Chondrocyte (in vitro differentiated cells): ENCODE results near the gene PHTF2. TPM values are rescaled to one million over a fixed set of nuclear protein-coding genes. Genes with fewer than 3 reads are reported as not detected.

Source experiments
- DNase-seq: peaks from one replicate; pipeline ENCODE4 v3.0.0; 2021; ENCODE audit warnings: mixed read lengths, low spot score
- H3K27ac Mint-ChIP-seq: one replicate; pipeline ENCODE4 v1.8.0; 2021; ENCODE audit warnings: mild to moderate bottlenecking, moderate library complexity, mixed read lengths; ENCODE audit not compliant: unreplicated experiment
- H3K27me3 Mint-ChIP-seq: 2 replicates; pipeline ENCODE4 v1.8.0; 2021; ENCODE audit warnings: low read depth, mixed read lengths
- H3K36me3 Mint-ChIP-seq: 2 replicates; pipeline ENCODE4 v1.8.0; 2021; ENCODE audit warnings: low read depth, mixed read lengths
- H3K4me1 Mint-ChIP-seq: 2 replicates; pipeline ENCODE4 v1.8.0; 2021; ENCODE audit warnings: low read depth, mild to moderate bottlenecking, mixed read lengths
- H3K4me3 Mint-ChIP-seq: one replicate; pipeline ENCODE4 v1.8.0; 2021; ENCODE audit warnings: mild to moderate bottlenecking, moderate library complexity, mixed read lengths; ENCODE audit not compliant: unreplicated experiment
- H3K9me3 Mint-ChIP-seq: 2 replicates; pipeline ENCODE4 v1.8.0; 2021; ENCODE audit warnings: low read depth, mixed read lengths
- CTCF ChIP-seq: fragments of 200-600 bp; sonication (generic); IDR thresholded peaks from 2 replicates; pipeline ENCODE4 v1.5.0; 2021; ENCODE audit warnings: antibody characterized with exemption, mild to moderate bottlenecking, moderate library complexity
- long read RNA-seq: library from polyadenylated mRNA; stranded (forward); transcript quantifications from one replicate; pipeline ENCODE4 v2.0.0, GENCODE V29; 2021
- total RNA-seq: library from RNA; stranded (reverse); gene quantifications from 3 replicates; pipeline ENCODE4 v1.2.1, GENCODE V29; 2021

PHTF2 gene
- total RNA-seq: 49.7 to 56.1 TPM (median 52.6 TPM) in 3 replicates
- long read RNA-seq, full-length matches to known transcripts: 11 of 24 reads
- long read RNA-seq, partial matches to known transcripts: 4 of 24 reads
- long read RNA-seq, other reads (novel, unspliced or antisense): 9 of 24 reads

GRCh38 chr7:77798394-77799077 lies at the start of gene PHTF2, which contains the start of gene TMEM60:
TSS of gene PHTF2 (plus strand) at chr7:77798773.
TSS of gene TMEM60 (minus strand) at chr7:77798434. CDS start at chr7:77794373, 4,061 bp downstream.
- H3K27ac Mint-ChIP-seq: peak within 1 kb of the TSS; percentile 91
- peak; percentile 99 for DNase-seq
- H3K4me3 Mint-ChIP-seq: peak within 1 kb of the TSS; percentile 81
- peaks cover 50% of the 10 kb centered on the region for H3K4me1 Mint-ChIP-seq
- H3K27me3 Mint-ChIP-seq: no peaks in the 10 kb centered on the region
- H3K36me3 Mint-ChIP-seq: peaks cover 7% of the 10 kb centered on the region
- TF ChIP-seq CTCF: peak; percentile 79
- H3K9me3 Mint-ChIP-seq: no peaks in the 10 kb centered on the region

DNA sequence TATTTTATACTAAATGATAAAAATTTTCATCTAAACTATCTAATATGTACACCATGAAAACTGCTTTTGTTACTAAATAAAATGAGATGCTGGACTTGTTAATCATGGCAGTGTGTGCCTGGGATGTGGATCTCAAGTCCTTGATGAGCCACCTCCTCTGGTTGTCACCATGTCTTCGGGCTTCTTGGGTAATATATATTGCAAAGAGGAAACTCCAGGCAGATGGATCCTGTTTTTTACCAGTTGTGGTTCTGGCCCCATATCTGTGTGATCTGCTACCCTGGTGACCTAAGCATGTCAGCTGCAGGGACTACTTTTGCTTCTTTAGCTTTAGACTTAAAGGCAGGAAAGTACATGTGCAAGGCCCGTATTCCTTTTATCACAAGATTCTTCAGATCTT lies 46.6 kb upstream of the PHTF2 start:
- Mint-ChIP-seq H3K4me3 (no peak overlapping the region), H3K27ac (no peak overlapping the region), H3K4me1 (no peaks in the 10 kb centered on the region), H3K36me3 (peaks cover 4% of the 10 kb centered on the region), H3K9me3 (no peaks in the 10 kb centered on the region), H3K27me3 (no peaks in the 10 kb centered on the region)
- no peak for DNase-seq
- TF ChIP-seq CTCF: no peak

GRCh38 chr7:77753173-77753572 lies 45.4 kb upstream of the PHTF2 start:
- H3K9me3 Mint-ChIP-seq: no peaks in the 10 kb centered on the region
- H3K27me3 Mint-ChIP-seq: no peaks in the 10 kb centered on the region
- no peak overlapping the region for H3K27ac Mint-ChIP-seq
- TF ChIP-seq CTCF: no peak
- H3K4me3 Mint-ChIP-seq: no peak overlapping the region
- no peak for DNase-seq
- H3K4me1 Mint-ChIP-seq: no peaks in the 10 kb centered on the region
- H3K36me3 Mint-ChIP-seq: peaks cover 4% of the 10 kb centered on the region

DNA sequence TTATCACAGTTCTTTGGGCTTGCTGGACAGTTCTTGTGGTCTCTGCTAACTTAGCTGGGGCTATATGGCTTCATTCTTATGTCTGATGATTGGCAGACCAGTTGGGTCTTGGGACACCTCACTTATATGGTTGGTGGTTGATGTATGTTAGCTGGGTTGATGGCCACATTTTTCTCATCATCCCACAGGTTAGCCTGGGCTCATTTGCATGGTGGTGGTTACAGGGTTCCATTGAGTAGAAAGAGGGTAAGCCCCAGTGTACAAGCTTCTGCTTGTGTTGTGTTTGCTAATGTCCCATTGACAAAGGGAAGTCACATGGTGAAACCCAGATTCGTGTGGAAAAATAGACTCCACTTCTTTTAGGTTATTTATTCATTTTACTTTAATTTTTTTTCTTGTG lies 41.0 kb upstream of the PHTF2 start:
- no peak for TF ChIP-seq CTCF
- no peak for DNase-seq
- H3K27me3 Mint-ChIP-seq: no peaks in the 10 kb centered on the region
- no peaks in the 10 kb centered on the region for H3K9me3 Mint-ChIP-seq
- no peaks in the 10 kb centered on the region for H3K36me3 Mint-ChIP-seq
- H3K4me1 Mint-ChIP-seq: peaks cover 7% of the 10 kb centered on the region
- no peak overlapping the region for H3K27ac Mint-ChIP-seq
- no peak overlapping the region for H3K4me3 Mint-ChIP-seq

GRCh38 chr7:77759294-77759889 lies 39.2 kb upstream of the PHTF2 start:
- H3K9me3 Mint-ChIP-seq: no peaks in the 10 kb centered on the region
- no peak overlapping the region for H3K27ac Mint-ChIP-seq
- no peaks in the 10 kb centered on the region for H3K36me3 Mint-ChIP-seq
- no peak for DNase-seq
- peak; percentile 96 for TF ChIP-seq CTCF
- no peaks in the 10 kb centered on the region for H3K27me3 Mint-ChIP-seq
- no peak overlapping the region for H3K4me3 Mint-ChIP-seq
- H3K4me1 Mint-ChIP-seq: peaks cover 7% of the 10 kb centered on the region
